ENCODE measurements around the gene ARMC5.

DNA sequence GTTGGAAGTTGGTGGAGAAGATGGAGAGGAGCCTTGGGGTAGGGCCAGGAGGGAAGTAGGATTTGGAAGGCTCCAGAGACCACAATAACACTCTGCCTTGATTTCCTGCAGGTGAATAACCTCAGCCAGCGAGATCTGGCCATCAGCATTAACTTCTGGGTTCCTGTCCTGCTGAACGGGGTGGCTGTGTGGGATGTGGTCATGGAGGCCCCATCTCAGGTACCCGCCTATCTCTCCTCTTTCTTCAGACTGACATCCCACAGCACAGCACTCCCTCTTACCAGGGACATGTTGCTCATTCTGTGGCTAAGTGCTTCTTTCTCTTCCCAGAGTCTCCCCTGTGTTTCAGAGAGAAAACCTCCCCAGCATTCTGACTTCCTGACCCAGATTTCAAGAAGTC is 36.1 kb upstream of the ARMC5 start:
- TF ChIP-seq CTCF (IDR thresholded peaks at IDR 0.05) (no peak), POLR2A (IDR thresholded peaks at IDR 0.05) (no peak)
